OCI-LY7 (cell line): Measurements from ENCODE around the gene SEMA5A. TPM values are rescaled to one million over a fixed set of nuclear protein-coding genes. Genes with fewer than 3 reads are reported as not detected.

Source experiments
- BruUV-seq: library from RNA; stranded (reverse); fragments of 400-500 nt; replicated peaks from 2 replicates; lab custom pipeline; 2021; lab: Mats Ljungman, UMichigan
- CTCF ChIA-PET: fragments of 300-600 bp; sonication (Branson Sonifier 250); formaldehyde crosslinking; loops from one replicate; lab custom pipeline; 2022; ENCODE audit warnings: antibody characterized with exemption; ENCODE audit not compliant: unreplicated experiment; lab: Charles Lee
- POLR2A ChIA-PET: fragments of 300-600 bp; sonication (Branson Sonifier 250); formaldehyde crosslinking; loops from one replicate; lab custom pipeline; 2022; ENCODE audit warnings: antibody characterized with exemption; lab: Charles Lee
- DNase-seq: peaks from one replicate; pipeline ENCODE4 v3.0.0-alpha.2; 2015; ENCODE audit warnings: low spot score
- H2AFZ ChIP-seq: fragments of 200-600 bp; sonication (generic), shearing (Covaris generic); 2 replicates; pipeline ENCODE4 v1.6.1; 2014; ENCODE audit warnings: mild to moderate bottlenecking, antibody characterized with exemption, low read length, moderate library complexity
- H3K27ac ChIP-seq: fragments of 200-600 bp; sonication (generic); 2 replicates; pipeline ENCODE4 v1.5.1; 2014; ENCODE audit warnings: mixed run types, low read depth, mild to moderate bottlenecking, moderate library complexity, low read length, inconsistent platforms; ENCODE audit not compliant: poor library complexity, severe bottlenecking
- H3K36me3 ChIP-seq: fragments of 200-600 bp; sonication (generic); 2 replicates; pipeline ENCODE4 v1.6.1; 2014; ENCODE audit warnings: mild to moderate bottlenecking, antibody characterized with exemption, low read length, moderate library complexity, mixed read lengths; ENCODE audit not compliant: insufficient read depth
- H3K4me1 ChIP-seq: fragments of 200-600 bp; sonication (generic); 2 replicates; pipeline ENCODE4 v1.5.1; 2014; ENCODE audit warnings: mild to moderate bottlenecking, low read length; ENCODE audit not compliant: insufficient read depth, poor library complexity, severe bottlenecking
- H3K4me2 ChIP-seq: fragments of 200-600 bp; sonication (generic); 2 replicates; pipeline ENCODE4 v1.6.1; 2014; ENCODE audit warnings: mild to moderate bottlenecking, low read length
- H3K4me3 ChIP-seq: fragments of 200-600 bp; sonication (generic); 2 replicates; pipeline ENCODE4 v1.5.1; 2014; ENCODE audit warnings: mild to moderate bottlenecking, low read depth, low read length; ENCODE audit not compliant: poor library complexity, severe bottlenecking
- H3K79me2 ChIP-seq: fragments of 200-600 bp; sonication (generic); 2 replicates; pipeline ENCODE4 v1.6.1; 2016; ENCODE audit warnings: low read depth, mild to moderate bottlenecking, low read length, moderate library complexity, mixed read lengths; ENCODE audit not compliant: insufficient read depth
- H3K9me2 ChIP-seq: fragments of 200-600 bp; sonication (generic); 2 replicates; pipeline ENCODE4 v1.6.1; 2016; ENCODE audit warnings: mild to moderate bottlenecking, low read length, mixed read lengths; ENCODE audit not compliant: insufficient read depth
- H3K9me3 ChIP-seq: fragments of 200-600 bp; sonication (generic); 2 replicates; pipeline ENCODE4 v1.6.1; 2014; ENCODE audit warnings: mild to moderate bottlenecking, mixed run types, low read length, mixed read lengths
- H4K20me1 ChIP-seq: fragments of 200-600 bp; sonication (generic); 2 replicates; pipeline ENCODE4 v1.6.1; 2014; ENCODE audit warnings: mild to moderate bottlenecking, antibody characterized with exemption, low read length, moderate library complexity, mixed read lengths; ENCODE audit not compliant: insufficient read depth
- EZH2phosphoT487 ChIP-seq: fragments of 200-600 bp; sonication (generic); IDR thresholded peaks from 2 replicates; pipeline ENCODE4 v1.6.1; 2018; ENCODE audit warnings: low read depth, borderline replicate concordance, mild to moderate bottlenecking, mixed run types, antibody characterized with exemption, low read length, moderate library complexity, mixed read lengths
- intact Hi-C: fragments of 100-400 bp; cut with micrococcal nuclease; formaldehyde crosslinking; loops from one replicate; pipeline ENCODE4 v1.10.0; 2022; ENCODE audit not compliant: unreplicated experiment
- total RNA-seq, 2 experiments: library from RNA; depleted of rRNA in 1 of 2; stranded (reverse); fragments of >200 nt in 1 of 2; shearing (Covaris generic) in 1 of 2; gene quantifications; 2 replicates each; pipeline ENCODE4 v1.2.3, GENCODE V29; 2014 to 2022
- TF ChIP-seq, protein P1 (sequence below): fragments of 200-600 bp; sonication (generic); conservative IDR thresholded peaks from 2 replicates; pipeline ENCODE4 v1.5.1; 2014; ENCODE audit warnings: mild to moderate bottlenecking, antibody characterized with exemption, low read length, moderate library complexity, mixed read lengths

The SEMA5A gene
- total RNA-seq, 2 experiments from 2014 or later = not detected

DNA sequence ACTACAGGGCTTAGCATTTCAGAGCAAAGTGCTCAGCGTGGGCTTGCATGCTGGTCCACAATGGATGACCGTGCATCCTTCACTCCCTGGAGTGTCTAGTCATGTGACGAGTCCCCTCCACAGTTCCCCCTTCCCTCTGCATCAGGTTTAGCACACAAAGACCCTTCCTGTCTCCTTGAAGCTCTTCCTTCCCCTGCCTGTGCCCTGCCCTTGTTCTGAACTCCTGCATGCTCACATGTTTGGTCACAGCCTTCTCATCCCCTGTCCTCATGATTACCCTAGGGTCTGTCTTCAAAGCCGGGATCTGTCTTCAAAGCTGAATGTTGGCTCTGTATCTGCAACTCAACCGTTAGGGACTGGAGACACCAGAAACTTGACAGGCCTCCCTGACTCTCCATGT lies 388.9 kb downstream of the SEMA5A start:
- Histone ChIP-seq H2AFZ (no peak overlapping the region), H3K9me2 (no peaks in the 10 kb centered on the region), H3K4me3 (no peak overlapping the region), H3K9me3 (no peaks in the 10 kb centered on the region), H3K4me1 (no peaks in the 10 kb centered on the region), H4K20me1 (no peaks in the 10 kb centered on the region), H3K79me2 (no peaks in the 10 kb centered on the region), H3K4me2 (no peak overlapping the region), H3K36me3 (no peaks in the 10 kb centered on the region), H3K27ac (no peak overlapping the region)
- TF ChIP-seq, protein P1, sequence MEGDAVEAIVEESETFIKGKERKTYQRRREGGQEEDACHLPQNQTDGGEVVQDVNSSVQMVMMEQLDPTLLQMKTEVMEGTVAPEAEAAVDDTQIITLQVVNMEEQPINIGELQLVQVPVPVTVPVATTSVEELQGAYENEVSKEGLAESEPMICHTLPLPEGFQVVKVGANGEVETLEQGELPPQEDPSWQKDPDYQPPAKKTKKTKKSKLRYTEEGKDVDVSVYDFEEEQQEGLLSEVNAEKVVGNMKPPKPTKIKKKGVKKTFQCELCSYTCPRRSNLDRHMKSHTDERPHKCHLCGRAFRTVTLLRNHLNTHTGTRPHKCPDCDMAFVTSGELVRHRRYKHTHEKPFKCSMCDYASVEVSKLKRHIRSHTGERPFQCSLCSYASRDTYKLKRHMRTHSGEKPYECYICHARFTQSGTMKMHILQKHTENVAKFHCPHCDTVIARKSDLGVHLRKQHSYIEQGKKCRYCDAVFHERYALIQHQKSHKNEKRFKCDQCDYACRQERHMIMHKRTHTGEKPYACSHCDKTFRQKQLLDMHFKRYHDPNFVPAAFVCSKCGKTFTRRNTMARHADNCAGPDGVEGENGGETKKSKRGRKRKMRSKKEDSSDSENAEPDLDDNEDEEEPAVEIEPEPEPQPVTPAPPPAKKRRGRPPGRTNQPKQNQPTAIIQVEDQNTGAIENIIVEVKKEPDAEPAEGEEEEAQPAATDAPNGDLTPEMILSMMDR = no peak
- TF ChIP-seq EZH2phosphoT487 = no peak
- DNase-seq = no peak
- CTCF ChIA-PET = no interaction called here
- intact Hi-C loops = no loop called here
- no TSS peak for BruUV-seq
- POLR2A ChIA-PET = no interaction called here

DNA sequence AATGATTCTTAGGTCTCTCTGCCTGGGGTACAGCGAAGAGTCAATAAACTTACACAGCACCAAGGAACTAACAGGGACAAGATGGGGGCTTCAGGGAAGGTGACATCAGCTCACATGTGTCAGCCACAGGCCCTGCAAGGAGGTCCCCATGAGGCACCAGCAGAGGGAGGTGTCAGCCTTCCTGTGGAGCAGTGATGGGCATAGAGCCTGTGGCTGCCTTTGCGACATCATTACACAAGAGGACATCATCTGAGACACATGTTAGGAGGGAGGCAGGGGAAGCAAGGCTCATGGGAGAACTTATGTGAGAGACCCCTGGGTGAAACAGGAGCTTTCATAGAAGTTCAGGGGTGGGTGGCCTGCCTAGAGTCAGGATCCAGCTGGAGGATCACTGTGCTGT lies 389.6 kb downstream of the SEMA5A start:
- H3K4me2 ChIP-seq = no peak overlapping the region
- ChIA-PET CTCF (no interaction called here), POLR2A (no interaction called here)
- no peaks in the 10 kb centered on the region for H3K9me2 ChIP-seq
- H3K36me3 ChIP-seq = no peaks in the 10 kb centered on the region
- H3K27ac ChIP-seq = no peak overlapping the region
- H3K4me1 ChIP-seq = no peaks in the 10 kb centered on the region
- no peaks in the 10 kb centered on the region for H4K20me1 ChIP-seq
- intact Hi-C loops = no loop called here
- TF ChIP-seq, protein P1 = peak; percentile 37; the same call in 1 of the 2 replicates
- no peak for TF ChIP-seq EZH2phosphoT487
- peak; percentile 7 for DNase-seq
- H2AFZ ChIP-seq = no peak overlapping the region
- H3K9me3 ChIP-seq = no peaks in the 10 kb centered on the region
- no peak overlapping the region for H3K4me3 ChIP-seq
- no peaks in the 10 kb centered on the region for H3K79me2 ChIP-seq
- no TSS peak for BruUV-seq

DNA sequence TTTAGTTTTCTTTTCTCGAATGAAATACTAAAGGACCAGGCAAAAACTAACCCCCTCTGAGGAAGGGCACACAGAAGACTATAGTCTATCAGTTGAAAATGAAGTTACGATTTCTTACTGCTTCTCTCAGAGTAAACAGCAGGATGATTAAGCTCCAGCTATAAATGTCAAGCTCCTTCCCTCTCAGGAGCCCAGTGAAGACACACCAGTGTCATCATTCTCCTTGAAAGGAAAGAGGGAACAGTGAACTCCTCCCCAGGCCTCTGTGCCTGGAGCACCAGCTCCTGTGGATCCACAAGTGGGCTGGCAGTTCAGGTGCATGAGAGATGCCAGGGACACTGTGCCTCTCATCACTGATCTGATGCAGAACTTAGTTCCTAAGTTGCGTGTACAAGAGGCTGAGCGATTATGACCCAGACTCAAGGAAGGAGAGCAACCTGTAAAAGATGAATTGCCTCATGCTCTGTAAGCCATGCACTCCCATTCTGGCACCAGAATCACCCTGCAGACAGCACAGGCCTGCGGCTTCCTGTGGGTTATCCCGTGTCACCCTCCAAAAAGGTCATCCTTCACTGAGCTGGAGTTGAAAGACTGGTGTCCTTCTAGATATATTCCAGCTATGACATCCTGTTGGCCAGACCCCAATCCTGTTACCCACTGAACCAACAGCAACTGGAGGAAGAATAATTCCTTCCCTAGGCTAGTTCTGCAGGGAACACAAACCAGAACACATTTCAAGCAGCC lies 394.0 kb downstream of the SEMA5A start:
- intact Hi-C loops = no loop called here
- no peak overlapping the region for H3K4me3 ChIP-seq
- DNase-seq = no peak
- CTCF ChIA-PET = no interaction called here
- no peaks in the 10 kb centered on the region for H3K4me1 ChIP-seq
- no TSS peak for BruUV-seq
- H3K9me2 ChIP-seq = no peaks in the 10 kb centered on the region
- TF ChIP-seq EZH2phosphoT487 = no peak
- TF ChIP-seq, protein P1 = no peak
- H2AFZ ChIP-seq = no peak overlapping the region
- no peaks in the 10 kb centered on the region for H4K20me1 ChIP-seq
- no peak overlapping the region for H3K27ac ChIP-seq
- no peak overlapping the region for H3K4me2 ChIP-seq
- H3K9me3 ChIP-seq = no peaks in the 10 kb centered on the region
- H3K79me2 ChIP-seq = no peaks in the 10 kb centered on the region
- H3K36me3 ChIP-seq = no peaks in the 10 kb centered on the region
- POLR2A ChIA-PET = no interaction called here
